ENCODE measurements around the gene GRM8.

GRM8 gene

DNA sequence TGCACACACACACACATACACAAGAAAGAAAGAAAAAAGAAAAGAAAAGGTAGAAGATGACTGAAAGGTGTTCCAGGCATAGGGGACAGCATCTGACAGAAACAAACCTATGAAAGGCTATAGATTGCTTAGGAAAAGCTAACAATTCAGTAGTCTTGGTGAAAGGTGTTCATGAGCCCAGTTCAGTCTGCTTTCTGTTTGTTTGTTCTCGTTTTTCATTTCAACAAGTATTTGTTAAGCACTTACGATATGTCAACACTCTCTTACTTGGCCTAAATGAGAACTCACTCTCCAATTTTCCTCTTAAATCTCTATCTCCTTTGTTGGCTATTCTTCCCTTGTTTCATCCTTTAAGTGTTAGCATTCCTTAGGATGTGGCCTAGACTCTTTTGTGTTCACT is 133.2 kb downstream of the GRM8 start:
- Histone ChIP-seq H3K4me1 (ENCODE audit: control insufficient read depth, low read length) (no peaks in the 10 kb centered on the region), H3K36me3 (ENCODE audit: control insufficient read depth, low read length) (no peaks in the 10 kb centered on the region), H3K4me2 (ENCODE audit: low read length) (no peak overlapping the region), H3K27me3 (ENCODE audit: control insufficient read depth, low read length) (no peaks in the 10 kb centered on the region), H3K27ac (ENCODE audit: low read depth, low read length) (no peak overlapping the region), H3K9me3 (ENCODE audit: control insufficient read depth, insufficient read depth, low read length) (no peaks in the 10 kb centered on the region), H4K20me1 (ENCODE audit: control insufficient read depth, insufficient read depth, low read depth, low read length) (no peaks in the 10 kb centered on the region), H3K9me2 (replicated peaks; ENCODE audit: control insufficient read depth, low read length) (no peaks in the 10 kb centered on the region), H3K79me2 (ENCODE audit: control insufficient read depth, low read length) (no peaks in the 10 kb centered on the region), H3K4me3 (ENCODE audit: low read length) (no peak overlapping the region), H3F3A (ENCODE audit: control insufficient read depth, insufficient read depth) (no peaks in the 10 kb centered on the region)
- no peak for TF ChIP-seq CTCF (IDR thresholded peaks at IDR 0.05; ENCODE audit: low read depth, low read length, poor library complexity, severe bottlenecking)
- no peak for TF ChIP-seq EZH2phosphoT487 (IDR thresholded peaks at IDR 0.05; ENCODE audit: borderline replicate concordance, low read length)

DNA sequence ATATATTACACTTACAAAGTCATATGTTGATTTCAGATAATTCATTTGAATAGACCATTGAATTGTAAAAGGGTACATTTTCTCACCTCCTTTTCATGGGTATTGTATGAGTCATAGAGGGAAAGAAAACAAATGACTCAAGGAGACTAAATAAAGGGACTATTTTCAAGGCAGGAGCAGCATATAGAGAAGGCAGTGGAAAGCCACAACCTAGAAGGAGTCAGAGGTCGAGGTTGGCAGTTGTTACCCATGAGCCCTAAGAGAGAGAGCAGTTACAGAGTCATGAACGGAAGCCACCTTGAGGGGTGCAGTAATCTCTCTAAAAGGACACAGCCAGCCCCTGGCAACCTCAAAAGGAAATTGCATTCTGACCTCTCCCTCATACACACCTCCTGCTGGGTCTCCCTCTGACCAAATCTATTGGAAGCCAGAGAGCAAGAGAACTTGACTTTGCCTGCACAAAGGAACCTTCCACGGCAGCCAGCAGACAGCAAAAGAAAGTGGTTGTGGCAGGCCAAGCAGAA is 137.9 kb downstream of the GRM8 start:
- Histone ChIP-seq H4K20me1 (ENCODE audit: control insufficient read depth, insufficient read depth, low read depth, low read length) (no peaks in the 10 kb centered on the region), H3K9me3 (ENCODE audit: control insufficient read depth, insufficient read depth, low read length) (no peaks in the 10 kb centered on the region), H3K79me2 (ENCODE audit: control insufficient read depth, low read length) (no peaks in the 10 kb centered on the region), H3F3A (ENCODE audit: control insufficient read depth, insufficient read depth) (no peaks in the 10 kb centered on the region), H3K4me2 (ENCODE audit: low read length) (no peak overlapping the region), H3K36me3 (ENCODE audit: control insufficient read depth, low read length) (no peaks in the 10 kb centered on the region), H3K27ac (ENCODE audit: low read depth, low read length) (no peak overlapping the region), H3K4me1 (ENCODE audit: control insufficient read depth, low read length) (no peaks in the 10 kb centered on the region), H3K27me3 (ENCODE audit: control insufficient read depth, low read length) (no peaks in the 10 kb centered on the region), H3K9me2 (replicated peaks; ENCODE audit: control insufficient read depth, low read length) (no peaks in the 10 kb centered on the region; the same call in 1 of the 2 replicates), H3K4me3 (ENCODE audit: low read length) (no peak overlapping the region)
- no peak for TF ChIP-seq CTCF (IDR thresholded peaks at IDR 0.05; ENCODE audit: low read depth, low read length, poor library complexity, severe bottlenecking)
- TF ChIP-seq EZH2phosphoT487 (IDR thresholded peaks at IDR 0.05; ENCODE audit: borderline replicate concordance, low read length): no peak

DNA sequence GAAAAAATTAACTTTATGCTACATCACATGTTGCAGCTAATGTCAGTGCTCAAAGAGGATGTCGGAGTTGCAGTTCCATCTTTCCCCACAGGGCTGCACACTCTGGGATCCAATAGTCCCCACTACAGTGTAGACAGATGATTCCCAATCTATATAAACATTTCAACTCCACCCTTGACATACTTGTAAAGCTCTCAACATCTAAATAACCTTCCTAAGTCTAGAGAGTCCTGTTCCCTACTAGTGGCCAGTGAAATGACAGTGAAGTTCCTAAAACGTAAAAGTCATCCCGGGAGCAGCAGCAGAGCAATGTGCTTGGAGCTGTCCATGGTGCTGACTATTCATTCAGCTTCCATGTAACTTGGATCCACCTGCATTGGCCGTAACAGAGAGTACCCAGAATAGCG is 145.1 kb downstream of the GRM8 start:
- Histone ChIP-seq H3K9me3 (ENCODE audit: control insufficient read depth, insufficient read depth, low read length) (no peaks in the 10 kb centered on the region; the same call in 1 of the 2 replicates), H3K27me3 (ENCODE audit: control insufficient read depth, low read length) (no peaks in the 10 kb centered on the region), H3K36me3 (ENCODE audit: control insufficient read depth, low read length) (no peaks in the 10 kb centered on the region), H3K4me1 (ENCODE audit: control insufficient read depth, low read length) (no peaks in the 10 kb centered on the region), H3K4me3 (ENCODE audit: low read length) (no peak overlapping the region), H3K27ac (ENCODE audit: low read depth, low read length) (no peak overlapping the region), H3K4me2 (ENCODE audit: low read length) (no peak overlapping the region), H4K20me1 (ENCODE audit: control insufficient read depth, insufficient read depth, low read depth, low read length) (no peaks in the 10 kb centered on the region), H3F3A (ENCODE audit: control insufficient read depth, insufficient read depth) (no peaks in the 10 kb centered on the region), H3K79me2 (ENCODE audit: control insufficient read depth, low read length) (no peaks in the 10 kb centered on the region), H3K9me2 (replicated peaks; ENCODE audit: control insufficient read depth, low read length) (no peaks in the 10 kb centered on the region)
- TF ChIP-seq EZH2phosphoT487 (IDR thresholded peaks at IDR 0.05; ENCODE audit: borderline replicate concordance, low read length) (no peak), CTCF (IDR thresholded peaks at IDR 0.05; ENCODE audit: low read depth, low read length, poor library complexity, severe bottlenecking) (peak; percentile 98)
